22Rv1 (cell line): ENCODE results near the gene LCN10.

ENCODE experiments used
- CTCF ChIP-seq: fragments of 450-650 bp; IDR thresholded peaks from 2 replicates; pipeline ENCODE4 v1.5.1; 2017; ENCODE audit warnings: mild to moderate bottlenecking
- ZFX ChIP-seq: fragments of 450-650 bp; IDR thresholded peaks from 2 replicates; pipeline ENCODE4 v1.6.1; 2017; ENCODE audit warnings: antibody characterized with exemption, borderline replicate concordance

GRCh38 chr9:136775191-136775590 is 32.5 kb upstream of the LCN10 start:
- no peak for TF ChIP-seq CTCF
- TF ChIP-seq ZFX, result no peak
